NCI-H1092 (cell line): ENCODE data around the gene HS6ST1.

Experiments
- DNase-seq: peaks from one replicate; lab custom pipeline; 2025; lab: John Stamatoyannopoulos, UW

HS6ST1 gene

DNA sequence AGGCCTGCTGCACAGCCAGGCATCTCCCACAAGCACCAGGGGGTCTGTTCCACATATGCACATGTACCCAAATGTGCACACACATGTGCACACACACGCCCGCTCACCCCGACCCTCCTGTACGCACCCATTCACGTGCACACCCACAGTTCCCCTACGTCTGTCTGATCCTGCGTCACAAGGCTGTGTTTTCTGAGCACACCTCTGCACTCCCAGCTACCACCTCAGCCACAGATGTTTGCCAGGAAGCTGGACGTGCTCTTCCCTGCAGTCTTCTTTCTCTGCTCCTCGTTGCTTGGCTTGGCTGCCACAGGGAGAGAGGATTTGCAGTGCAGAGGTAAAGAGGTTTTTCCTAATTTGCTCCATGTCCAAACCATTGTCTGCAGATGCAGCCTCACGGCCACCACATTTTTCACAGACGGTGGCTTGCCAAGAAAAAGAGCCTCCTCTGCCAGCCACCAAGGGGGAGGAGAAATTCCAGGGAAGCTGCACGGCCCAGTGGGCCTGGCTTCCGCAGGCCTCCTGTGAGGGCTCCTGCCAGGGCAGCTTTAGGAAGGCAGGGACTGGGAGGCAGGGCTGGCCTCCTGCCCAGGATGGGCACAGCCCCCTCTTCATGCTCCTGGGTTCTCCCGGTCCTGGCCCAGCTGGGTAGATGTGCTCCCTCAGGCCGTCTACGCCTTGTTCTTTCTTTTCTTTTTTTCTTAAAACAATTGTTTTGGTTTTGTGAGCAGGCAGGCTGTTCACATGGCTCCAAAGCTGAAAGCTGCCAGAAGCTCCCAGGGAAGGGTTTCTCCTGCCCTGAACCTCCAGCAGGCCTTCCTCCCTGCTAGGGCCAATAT lies 29.3 kb upstream of the HS6ST1 start:
- DNase-seq, result peak; percentile 34

DNA sequence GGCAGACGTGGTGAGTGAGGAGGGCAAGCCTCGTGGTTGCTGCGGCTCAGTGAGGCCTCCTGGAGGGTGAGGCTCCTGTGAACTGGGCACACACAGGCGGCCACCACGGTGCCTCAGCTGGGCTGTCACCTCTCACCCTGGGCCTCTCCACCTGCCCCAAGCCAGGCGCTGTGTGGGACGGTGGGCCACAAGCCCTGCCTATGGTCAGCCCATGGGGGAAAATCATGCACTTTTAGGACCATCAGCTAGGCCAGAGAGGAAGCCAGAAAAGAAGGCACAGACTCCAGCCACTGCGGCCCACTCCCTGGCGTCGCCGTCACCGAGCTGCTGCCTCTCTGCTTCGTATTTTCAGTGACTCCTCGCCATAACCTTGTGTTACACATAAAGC lies 28.5 kb upstream of the HS6ST1 start:
- no peak for DNase-seq

DNA sequence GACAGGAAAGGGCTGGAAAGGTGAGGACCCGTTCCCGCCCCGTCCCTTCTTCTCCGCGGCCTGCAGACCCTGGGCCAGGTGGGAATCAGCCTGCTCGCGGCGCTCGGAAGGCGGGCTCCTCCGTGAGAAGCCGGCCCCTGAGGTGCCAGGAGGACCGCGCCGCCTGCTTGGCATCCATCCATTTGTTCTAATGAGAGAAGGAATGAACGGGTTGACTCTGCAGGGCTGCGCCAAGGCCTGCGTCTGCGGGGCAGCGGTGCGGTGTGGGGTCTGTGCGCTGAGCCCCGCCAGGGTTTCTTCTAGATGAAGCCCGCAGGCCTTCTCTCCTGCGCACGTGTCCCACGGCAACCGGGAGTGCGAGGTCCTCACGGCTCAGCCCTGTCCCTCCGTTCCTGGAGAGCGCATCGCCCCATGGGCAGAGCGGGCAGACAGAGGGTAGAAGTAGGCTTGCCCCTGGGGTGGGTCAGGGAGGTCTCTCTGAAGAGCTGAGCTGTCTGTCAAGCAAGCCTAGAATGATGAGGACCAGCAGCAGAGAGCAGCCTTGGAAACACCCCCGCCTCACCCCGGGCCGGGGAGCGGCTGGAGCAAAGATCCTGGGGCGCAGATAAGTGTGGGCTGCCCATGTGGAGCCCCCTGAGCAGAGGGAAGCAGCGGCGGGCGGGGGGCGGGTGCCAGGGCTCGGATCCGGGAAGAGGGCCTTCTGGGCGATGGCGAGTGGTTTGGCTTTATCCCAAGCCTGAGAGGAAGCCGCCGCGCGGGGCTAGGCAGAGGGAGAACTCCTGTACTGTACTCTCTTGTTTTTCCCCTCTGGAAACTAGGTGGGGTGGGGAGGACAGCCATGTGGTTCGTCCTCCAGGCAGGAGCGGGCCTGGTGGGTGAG lies 27.9 kb upstream of the HS6ST1 start:
- no peak for DNase-seq

DNA sequence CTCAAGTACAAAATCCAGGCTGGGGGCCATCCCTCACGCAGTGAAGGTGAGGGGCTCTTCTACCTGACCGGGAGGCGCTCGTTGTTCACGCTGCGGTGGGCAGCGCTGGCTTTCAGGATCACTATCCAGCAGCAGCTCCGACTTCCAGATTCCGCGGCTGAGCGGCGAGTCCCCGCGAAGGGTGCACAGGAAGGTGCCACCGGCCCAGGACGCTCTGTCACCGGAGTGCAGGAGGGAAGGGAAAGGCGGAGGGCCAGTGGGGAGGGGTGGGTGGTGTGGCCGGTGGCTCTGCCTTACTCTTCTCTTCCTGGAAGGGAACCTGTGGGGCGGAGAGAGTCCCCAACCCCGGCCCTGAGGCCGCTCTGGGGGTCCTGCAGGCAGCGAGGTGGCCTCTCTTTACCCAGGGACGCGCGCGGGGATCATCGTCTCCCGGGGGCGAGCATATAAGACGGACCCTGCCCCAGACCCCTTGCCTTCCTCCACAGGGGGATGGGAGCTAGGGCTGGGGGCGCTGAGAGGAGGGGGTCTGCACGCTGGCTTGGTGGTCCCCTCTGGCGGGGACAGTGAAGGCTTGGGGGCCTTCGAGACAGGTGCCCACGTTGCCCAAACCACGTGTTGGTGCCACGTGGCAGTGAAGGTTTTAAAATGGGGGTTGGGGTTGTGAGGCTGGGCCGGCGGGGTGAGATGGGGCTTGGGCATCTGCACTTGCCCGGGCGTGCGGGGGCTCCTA lies 26.9 kb upstream of the HS6ST1 start:
- DNase-seq, result no peak

DNA sequence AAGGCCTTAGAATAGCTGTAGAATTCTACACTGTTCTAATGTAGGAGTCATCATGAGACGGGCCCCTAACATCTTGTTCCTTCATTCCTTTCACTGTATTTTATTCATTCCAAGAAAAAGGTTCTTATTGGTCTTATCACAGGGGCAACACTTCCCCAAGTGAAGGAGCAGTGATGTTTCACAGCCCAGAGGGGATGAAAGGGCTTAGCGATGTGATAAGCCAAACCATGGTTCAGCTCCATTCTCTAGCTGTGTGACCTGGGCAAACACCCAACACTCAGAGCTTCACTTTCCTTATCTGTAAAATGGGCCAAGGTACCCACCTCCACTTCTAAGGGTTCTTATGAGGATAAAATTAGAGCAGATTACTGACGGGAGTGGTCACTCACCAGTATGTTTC lies 25.4 kb upstream of the HS6ST1 start:
- DNase-seq, result no peak

DNA sequence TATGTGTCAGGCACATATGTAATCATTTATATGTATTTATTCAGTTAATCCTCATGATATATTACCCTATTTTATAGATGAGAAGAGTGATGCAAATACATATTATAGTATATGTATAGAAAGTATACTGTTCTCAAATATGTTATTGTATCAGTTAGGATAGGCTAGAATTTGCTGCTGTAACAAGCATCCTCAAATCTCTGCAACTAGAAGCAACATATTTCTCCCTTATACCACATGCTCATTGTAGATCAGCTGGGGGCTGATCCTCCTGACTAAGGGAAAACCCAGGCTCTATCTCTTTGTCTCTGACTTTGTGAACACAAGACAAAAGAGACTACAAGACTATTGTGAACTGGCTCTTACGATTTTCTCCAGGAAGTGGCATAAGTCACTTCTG lies 24.8 kb upstream of the HS6ST1 start:
- no peak for DNase-seq

DNA sequence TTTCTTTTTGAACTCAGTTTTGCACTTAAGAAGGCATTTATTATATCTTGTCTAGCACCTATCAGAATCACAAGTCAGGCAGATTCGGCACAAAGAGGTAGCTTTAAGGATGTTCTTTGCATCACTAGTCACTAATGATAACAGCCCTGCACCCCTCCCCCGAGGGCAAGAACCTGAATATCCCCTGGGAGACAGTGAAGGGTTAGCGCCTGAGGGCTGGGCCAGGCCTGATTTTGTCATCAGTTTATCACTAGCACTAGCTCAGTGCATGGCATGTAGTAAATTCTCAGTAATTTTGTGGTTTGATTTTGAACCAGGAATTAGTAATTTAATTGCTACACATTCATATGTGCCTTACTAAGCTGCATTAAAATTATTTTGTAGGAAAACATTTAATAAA lies 23.9 kb upstream of the HS6ST1 start:
- no peak for DNase-seq

DNA sequence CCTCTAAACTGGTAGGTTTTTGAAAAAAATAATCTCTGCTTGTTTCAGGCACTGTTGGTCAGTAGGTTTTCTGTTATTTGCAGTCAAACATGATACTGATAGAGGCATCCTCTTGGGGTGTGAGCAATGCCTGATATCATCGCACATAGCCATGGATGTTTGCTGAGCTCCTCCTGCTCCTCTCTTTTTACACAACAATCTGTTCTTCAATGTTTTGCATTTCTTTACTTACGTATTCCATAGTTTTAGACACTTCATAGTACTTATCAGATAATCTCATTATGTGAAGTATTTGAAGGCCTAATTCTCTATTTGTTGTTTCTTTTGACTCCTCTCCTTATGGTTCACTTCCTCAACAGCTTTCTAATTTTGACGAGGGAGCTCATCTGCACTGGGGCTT lies 23.0 kb upstream of the HS6ST1 start:
- no peak for DNase-seq

DNA sequence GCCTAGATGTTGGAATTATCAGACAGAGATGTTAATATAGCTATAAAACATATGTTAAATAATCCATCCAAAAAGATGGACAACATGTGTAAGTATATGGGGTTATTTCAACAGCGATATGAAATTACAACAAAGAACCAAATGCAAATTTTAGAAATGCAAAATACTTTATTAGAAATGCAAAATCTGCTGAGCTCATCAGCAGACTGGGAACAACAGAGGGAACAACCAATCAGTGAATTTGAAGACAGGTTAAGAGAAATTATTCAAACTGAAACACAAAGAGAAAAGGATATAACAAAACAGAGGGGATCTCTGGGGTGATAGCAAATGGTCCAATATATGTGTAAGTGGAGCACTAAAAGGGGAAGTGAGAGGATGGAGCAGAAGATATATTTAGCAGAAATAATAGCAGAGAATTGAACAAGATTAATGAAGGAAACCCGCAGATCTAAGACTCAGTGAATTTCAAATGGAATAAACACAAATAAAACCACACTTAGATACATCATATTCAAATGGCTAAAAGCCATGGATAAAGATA lies 13.5 kb upstream of the HS6ST1 start:
- DNase-seq, result no peak

DNA sequence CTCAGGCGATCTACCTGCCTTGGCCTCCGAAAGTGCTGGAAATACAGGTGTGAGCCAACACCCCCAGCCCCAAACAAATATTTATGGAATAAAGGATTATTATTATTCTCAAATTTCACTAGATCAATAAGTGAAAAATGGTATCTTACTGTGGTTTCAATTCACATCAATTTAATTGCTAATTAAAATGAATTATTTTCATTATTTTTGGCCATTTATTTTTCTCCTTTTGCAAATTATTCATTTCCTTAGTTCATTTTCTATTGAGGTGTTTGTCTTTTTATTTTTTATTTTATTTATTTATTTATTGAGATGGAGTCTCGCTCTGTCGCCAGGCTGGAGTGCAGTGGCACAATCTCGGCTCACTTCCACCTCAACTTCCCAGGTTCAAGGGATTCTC lies 11.9 kb upstream of the HS6ST1 start:
- no peak for DNase-seq

DNA sequence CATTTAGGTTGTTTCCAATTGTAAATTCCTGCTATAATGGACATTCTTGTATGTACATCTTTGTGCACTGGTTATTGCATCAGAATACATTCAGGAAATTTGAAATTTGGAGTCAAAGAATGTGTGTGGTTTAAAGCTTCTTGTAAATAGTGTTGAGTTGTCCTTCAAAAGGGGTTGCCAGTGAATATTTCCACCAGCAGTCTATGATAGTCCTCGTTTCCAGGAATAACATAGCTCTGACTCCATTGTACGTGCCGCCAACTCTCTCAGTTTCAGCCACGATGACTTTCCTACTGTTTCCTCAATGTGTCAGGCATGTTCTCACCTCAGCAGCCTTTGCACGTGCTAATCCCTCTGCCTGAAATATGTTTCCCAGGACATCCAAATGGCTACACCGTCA lies 10.9 kb upstream of the HS6ST1 start:
- no peak for DNase-seq

DNA sequence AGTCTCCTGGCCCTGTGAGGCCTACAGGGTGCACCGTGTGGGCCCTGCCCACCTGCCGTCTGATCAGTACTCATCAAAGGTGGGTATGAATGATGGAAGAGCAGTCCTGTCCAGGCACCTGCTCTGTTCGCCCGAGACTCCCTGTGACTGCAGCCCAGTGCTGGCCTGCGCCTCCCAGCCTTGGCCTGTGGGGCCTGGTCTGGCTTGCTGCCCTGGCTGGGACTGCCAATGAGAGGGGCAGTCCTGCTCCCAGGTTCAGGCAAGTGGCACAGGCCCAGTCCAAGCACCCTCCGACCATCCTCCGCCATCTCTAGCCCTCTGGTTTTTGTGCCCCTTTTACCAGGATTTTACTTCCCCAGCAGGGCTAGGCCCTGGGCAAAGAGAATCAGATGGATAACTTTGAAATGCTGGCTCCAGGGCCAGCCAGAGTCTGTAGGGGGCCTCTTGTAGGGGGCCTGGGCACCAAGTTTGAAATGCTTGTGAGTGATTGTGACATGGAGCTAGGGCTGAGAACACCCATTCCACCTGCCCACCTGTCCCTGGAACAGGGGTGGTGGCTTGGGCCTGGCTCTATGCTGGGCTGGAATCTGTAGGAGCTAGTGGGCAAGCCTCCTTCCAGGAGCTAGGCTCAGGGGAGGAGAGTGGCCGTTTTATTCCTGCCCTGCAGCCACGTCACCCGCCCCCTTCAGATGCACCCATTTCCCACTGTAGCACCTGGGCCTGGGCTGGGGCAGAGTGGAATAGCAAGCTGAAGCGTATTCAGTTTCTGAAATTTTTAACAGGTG lies 8.7 kb upstream of the HS6ST1 start:
- DNase-seq, result no peak

DNA sequence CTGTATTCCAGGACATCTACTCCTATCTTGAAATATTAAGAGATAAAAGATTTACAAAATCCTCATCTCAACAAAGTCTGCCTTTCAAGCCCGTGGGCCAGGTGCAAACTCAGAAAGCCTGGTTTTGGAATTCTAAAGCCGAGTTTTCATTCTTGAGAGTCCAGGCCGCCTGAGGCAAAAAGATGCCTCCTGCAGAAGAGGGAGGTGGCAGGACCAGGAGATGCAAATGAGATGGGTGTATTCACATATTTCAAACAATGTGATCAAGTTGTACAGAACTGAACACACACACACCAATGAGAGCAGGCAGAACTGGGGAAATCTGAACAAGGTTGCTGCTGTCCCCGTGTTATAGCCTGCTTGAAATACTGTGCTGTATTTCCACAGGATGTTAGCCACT lies 7.7 kb upstream of the HS6ST1 start:
- DNase-seq, result no peak

DNA sequence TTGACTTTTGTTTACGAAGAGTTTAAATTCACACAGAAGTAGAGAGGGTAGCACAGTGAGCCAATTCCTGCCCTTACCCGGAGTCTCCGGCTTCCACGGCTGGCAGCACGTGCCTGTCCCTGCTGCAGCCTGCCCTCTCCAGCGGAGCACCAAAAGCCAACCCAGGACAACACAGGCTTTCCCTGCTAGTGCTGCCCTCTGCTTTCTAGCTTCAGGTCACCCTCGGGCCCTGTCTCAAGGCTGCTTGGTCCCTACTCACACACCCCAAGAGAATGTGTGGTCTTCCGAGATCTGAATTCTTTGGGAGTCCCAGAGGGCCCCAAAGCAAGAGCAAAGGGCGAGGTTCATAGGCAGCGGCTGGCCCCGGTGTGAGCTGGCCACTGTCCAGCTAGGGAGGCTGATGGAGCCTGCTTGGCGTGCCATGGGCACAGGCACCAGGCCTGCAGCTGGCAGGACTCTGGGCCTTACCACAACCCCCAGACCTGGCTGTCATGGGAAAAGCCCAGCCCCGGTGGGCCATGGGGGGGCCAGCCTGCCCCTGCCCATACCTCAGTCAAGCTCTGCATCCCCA lies 7.0 kb upstream of the HS6ST1 start:
- DNase-seq, result no peak

DNA sequence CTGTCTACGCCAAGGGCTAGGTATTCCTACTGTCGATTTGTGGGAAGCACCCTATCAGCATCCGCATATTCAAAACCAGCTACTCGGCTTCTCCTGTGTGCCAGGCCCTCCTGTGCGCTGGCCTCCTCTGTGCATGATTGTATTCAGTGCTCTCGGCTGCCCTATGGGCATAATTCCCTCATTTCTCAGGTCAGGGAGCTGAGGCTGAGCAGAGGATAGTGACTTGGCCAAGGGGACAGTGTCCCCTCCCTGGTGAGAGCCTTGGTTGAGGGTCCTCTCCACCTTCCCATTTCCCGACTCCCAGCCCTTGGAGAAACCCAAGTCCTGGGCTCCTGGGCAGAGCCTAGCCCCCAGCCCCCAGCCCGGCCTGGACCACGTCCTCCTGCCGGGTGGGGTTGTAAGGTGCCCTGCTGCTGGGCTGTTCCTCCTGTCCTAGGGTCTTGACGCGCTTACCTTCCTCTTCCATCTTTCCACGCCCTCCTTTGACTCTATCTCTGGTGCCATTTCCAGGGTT lies 6.3 kb upstream of the HS6ST1 start:
- no peak for DNase-seq

DNA sequence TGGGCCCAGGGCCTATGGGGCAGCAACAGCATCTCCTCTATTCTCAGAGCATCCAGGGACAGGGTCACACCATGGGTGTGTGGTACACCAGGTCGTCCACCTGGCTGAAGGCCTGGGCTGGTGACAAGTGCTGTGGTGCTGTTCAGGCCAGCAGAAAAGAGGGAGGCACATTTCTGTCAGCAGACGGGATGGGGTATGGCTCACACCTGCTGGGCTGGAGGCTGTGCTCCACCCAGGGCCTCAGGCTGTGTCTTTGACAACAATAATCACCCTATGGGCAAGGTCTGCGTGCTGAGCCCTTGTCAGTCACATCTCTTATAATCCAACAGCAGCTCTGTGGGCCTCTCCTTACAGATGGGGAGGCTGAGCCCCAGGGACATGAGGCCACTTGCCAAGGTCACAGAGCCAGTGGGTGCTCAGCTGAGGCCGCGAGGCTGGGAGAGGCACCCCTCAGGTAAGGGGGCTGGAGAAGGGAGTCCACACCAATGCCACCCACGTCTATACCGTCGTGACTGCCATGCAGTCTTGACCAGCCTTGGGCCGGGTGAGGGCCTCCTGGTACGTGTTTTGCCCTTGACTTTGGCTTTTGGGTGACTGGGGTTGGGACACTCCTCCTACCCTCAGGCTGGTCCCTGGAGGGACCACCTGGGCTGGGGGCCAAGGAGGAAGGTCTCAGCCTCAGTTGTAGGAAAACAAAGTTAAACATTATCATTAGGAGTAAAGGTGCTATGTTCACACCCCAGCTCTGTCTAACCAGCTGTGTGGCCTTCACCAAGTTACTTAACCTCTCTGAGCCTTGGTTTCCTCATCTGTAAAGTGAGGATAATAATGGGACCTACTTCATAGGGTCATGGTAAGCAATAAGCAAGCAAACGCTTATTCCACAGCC lies 5.6 kb upstream of the HS6ST1 start:
- no peak for DNase-seq

DNA sequence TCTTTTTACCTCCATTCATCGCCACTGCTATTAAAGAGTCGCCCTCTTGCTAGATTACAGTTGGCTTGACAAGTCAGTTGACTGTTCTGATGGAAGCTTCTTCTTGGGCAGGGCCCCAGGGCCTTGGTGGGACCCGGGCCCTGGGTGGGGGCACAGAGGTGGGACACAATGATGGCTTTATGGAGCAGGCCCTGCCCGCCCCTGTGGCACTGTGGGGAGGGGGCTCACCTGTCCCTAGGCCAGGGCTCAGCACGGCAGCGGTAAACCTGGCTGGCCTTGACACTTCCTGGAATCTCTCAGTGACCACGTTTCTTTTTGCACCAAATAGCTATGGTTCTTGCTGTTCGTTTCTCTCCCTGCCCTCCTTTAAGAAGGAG lies 4.9 kb upstream of the HS6ST1 start:
- no peak for DNase-seq

DNA sequence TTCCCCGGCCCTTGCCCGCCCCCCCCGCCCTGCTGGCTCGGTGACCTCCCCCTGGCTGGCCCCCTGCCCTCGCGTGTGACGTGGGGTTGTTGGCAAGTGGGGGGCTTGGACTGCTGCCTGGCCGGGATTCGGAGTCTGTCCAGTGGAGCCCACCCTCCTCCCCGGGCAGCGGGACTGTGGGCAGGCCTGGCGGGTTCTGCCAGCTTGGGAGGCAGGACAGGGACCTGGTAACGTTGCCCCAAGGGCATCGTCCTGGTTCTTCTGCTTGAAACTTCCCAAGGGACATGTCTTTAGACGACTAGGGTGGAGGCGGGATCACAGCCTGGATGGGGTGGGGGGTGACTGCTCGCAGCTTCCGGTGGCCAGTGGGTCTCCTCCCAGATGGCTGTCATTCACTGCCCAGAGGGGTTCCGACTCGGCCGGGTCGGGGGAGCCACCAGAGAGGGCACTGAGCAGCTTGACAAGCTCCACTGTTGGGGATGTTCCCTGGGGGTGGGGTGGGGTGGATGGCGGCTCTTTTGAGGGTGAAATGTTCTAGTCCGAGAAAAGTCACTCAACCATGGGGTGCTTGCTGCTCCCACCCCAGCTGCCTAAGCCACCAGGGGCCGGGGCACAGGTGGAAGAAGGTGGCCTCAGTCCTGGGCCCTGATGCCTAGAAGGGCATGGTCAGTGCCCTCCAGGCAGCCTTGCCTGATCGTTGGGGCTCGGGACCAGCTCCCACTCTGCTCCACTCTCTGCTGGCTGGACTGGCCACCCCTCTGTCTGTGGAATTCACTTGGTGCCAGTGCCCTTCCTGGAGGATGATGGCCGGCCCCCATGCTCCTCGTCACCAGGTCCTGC lies 4.3 kb upstream of the HS6ST1 start:
- no peak for DNase-seq
